GM23248 (cell line): ENCODE data around the gene QRICH1.

Experiments
- EZH2 ChIP-seq: fragments of 200-600 bp; sonication (generic); IDR thresholded peaks from 2 replicates; pipeline ENCODE4 v1.6.1; 2018; ENCODE audit warnings: antibody characterized with exemption, mild to moderate bottlenecking; ENCODE audit not compliant: insufficient read depth, poor library complexity, severe bottlenecking
- EZH2phosphoT487 ChIP-seq: fragments of 200-600 bp; sonication (generic); IDR thresholded peaks from 2 replicates; pipeline ENCODE4 v1.6.1; 2018; ENCODE audit warnings: antibody characterized with exemption, moderate library complexity, mild to moderate bottlenecking, low read depth; ENCODE audit not compliant: insufficient read depth

- no peak for TF ChIP-seq EZH2
- TF ChIP-seq EZH2phosphoT487 = no peak
Measured at GRCh38 chr3:48990636-48991469, 103.0 kb downstream of the QRICH1 start.
